WTC11 (cell line): ENCODE results near the gene COL11A1. TPM values are rescaled to one million over a fixed set of nuclear protein-coding genes. Genes with fewer than 3 reads are reported as not detected.
"Not testable (repeated sequence)": the region's sequence is repeated elsewhere in the genome, so short reads cannot be mapped to it uniquely, and the experiment has no call there.

Source experiments
- ATAC-seq: fragments of 200-7000 bp; cut with Tn5 transposase; 2 replicates; pipeline ENCODE4 v1.10.0; 2021; ENCODE audit warnings: mild to moderate bottlenecking, moderate library complexity
- CTCF ChIA-PET: fragments of 300-600 bp; sonication (Branson Sonifier 250); formaldehyde crosslinking; loops from one replicate; lab custom pipeline; 2021; ENCODE audit warnings: antibody characterized with exemption; lab: Charles Lee
- POLR2A ChIA-PET: fragments of 350-600 bp; sonication (Branson Sonifier 250); formaldehyde crosslinking; loops from one replicate; lab custom pipeline; 2021; ENCODE audit warnings: antibody characterized with exemption; lab: Charles Lee
- DNase-seq: peaks from one replicate; pipeline ENCODE4 v3.0.0; 2021; ENCODE audit warnings: low spot score
- H3K27ac Mint-ChIP-seq: 2 replicates; pipeline ENCODE4 v1.8.0; 2021; ENCODE audit warnings: mixed read lengths
- H3K27me3 Mint-ChIP-seq: 2 replicates; pipeline ENCODE4 v1.8.0; 2021; ENCODE audit warnings: low read depth, mild to moderate bottlenecking, moderate library complexity, mixed read lengths
- H3K36me3 Mint-ChIP-seq: 2 replicates; pipeline ENCODE4 v1.8.0; 2021; ENCODE audit warnings: mixed read lengths
- H3K4me1 Mint-ChIP-seq: 2 replicates; pipeline ENCODE4 v1.8.0; 2022; ENCODE audit warnings: mixed read lengths
- H3K4me3 Mint-ChIP-seq: 2 replicates; pipeline ENCODE4 v1.8.0; 2021; ENCODE audit warnings: mild to moderate bottlenecking, moderate library complexity, mixed read lengths
- H3K9me3 Mint-ChIP-seq: 2 replicates; pipeline ENCODE4 v1.8.0; 2021; ENCODE audit warnings: mixed read lengths
- ARID4B ChIP-seq: sonication (generic); formaldehyde crosslinking; IDR thresholded peaks from 2 replicates; pipeline ENCODE4 v1.8.0; 2023; ENCODE audit warnings: missing genetic modification reagents, mild to moderate bottlenecking, borderline replicate concordance
- CDX4 ChIP-seq: fragments of 250-450 bp; sonication (Bioruptor Pico); IDR thresholded peaks from 2 replicates; pipeline ENCODE4 v1.9.0; 2021; ENCODE audit warnings: moderate library complexity, mild to moderate bottlenecking, inconsistent platforms, borderline replicate concordance
- CREB1 ChIP-seq: sonication (generic); formaldehyde crosslinking; IDR thresholded peaks from 2 replicates; pipeline ENCODE4 v1.8.0; 2023; ENCODE audit warnings: mild to moderate bottlenecking, missing genetic modification reagents
- CTCF ChIP-seq: fragments of 200-600 bp; IDR thresholded peaks from 2 replicates; pipeline ENCODE4 v1.8.0; 2022; ENCODE audit warnings: antibody characterized with exemption
- GTF2I ChIP-seq: fragments of 250-450 bp; sonication (Bioruptor Pico); conservative IDR thresholded peaks from 2 replicates; pipeline ENCODE4 v1.4.0; 2021; ENCODE audit warnings: mild to moderate bottlenecking
- NR3C1 ChIP-seq: sonication (generic); formaldehyde crosslinking; conservative IDR thresholded peaks from 2 replicates; pipeline ENCODE4 v1.8.1; 2023; ENCODE audit warnings: low read depth, mild to moderate bottlenecking, missing genetic modification reagents
- ZNF138 ChIP-seq: sonication (generic); formaldehyde crosslinking; conservative IDR thresholded peaks from 2 replicates; pipeline ENCODE4 v1.8.1; 2022; ENCODE audit warnings: mild to moderate bottlenecking, moderate library complexity, missing genetic modification reagents
- ZNF232 ChIP-seq: sonication (generic); formaldehyde crosslinking; IDR thresholded peaks from 2 replicates; pipeline ENCODE4 v1.8.0; 2022; ENCODE audit warnings: mild to moderate bottlenecking, missing genetic modification reagents
- ZNF317 ChIP-seq: sonication (generic); formaldehyde crosslinking; IDR thresholded peaks from 2 replicates; pipeline ENCODE4 v1.8.1; 2023; ENCODE audit warnings: low read depth, mild to moderate bottlenecking, moderate library complexity, missing genetic modification reagents, borderline replicate concordance
- ZSCAN18 ChIP-seq: fragments of 250-450 bp; sonication (Bioruptor Pico); IDR thresholded peaks from 2 replicates; pipeline ENCODE4 v2.1.2; 2022; ENCODE audit warnings: mild to moderate bottlenecking, moderate library complexity
- total RNA-seq: library from RNA; stranded (reverse); gene quantifications from 3 replicates; pipeline ENCODE4 v1.2.3, GENCODE V29; 2021

The COL11A1 gene
- total RNA-seq, 1 experiment from 2014 or later = 13.1 TPM

GRCh38 chr1:102833151-102833550 lies 275.2 kb downstream of the COL11A1 start:
- H3K27me3 Mint-ChIP-seq = no peaks in the 10 kb centered on the region
- no peak overlapping the region for H3K4me3 Mint-ChIP-seq
- ATAC-seq = no peak
- peaks cover 52% of the 10 kb centered on the region for H3K9me3 Mint-ChIP-seq
- no peak overlapping the region for H3K27ac Mint-ChIP-seq
- no peaks in the 10 kb centered on the region for H3K4me1 Mint-ChIP-seq
- DNase-seq = no peak
- TF ChIP-seq CDX4 (CRISPR knock-in tag) (no peak), ARID4B (CRISPR knock-in tag) (no peak), ZNF317 (CRISPR knock-in tag) (no peak), ZNF138 (no peak), NR3C1 (CRISPR knock-in tag) (no peak), ZSCAN18 (CRISPR knock-in tag) (no peak), CREB1 (no peak), CTCF (no peak), GTF2I (CRISPR knock-in tag) (no peak), ZNF232 (CRISPR knock-in tag) (no peak)
- ChIA-PET POLR2A (no interaction called here), CTCF (no interaction called here)
- H3K36me3 Mint-ChIP-seq = peaks cover 9% of the 10 kb centered on the region; the same call in 1 of the 2 replicates

- H3K4me3 Mint-ChIP-seq, H3K27me3 Mint-ChIP-seq, H3K4me1 Mint-ChIP-seq, ATAC-seq, DNase-seq, POLR2A ChIA-PET, CTCF ChIA-PET, H3K27ac Mint-ChIP-seq, H3K36me3 Mint-ChIP-seq: not testable (repeated sequence)
- H3K9me3 Mint-ChIP-seq = peaks cover 49% of the 10 kb centered on the region
Observed at GRCh38 chr1:102826706-102827105, 281.6 kb downstream of the COL11A1 start.
